Measurements from ENCODE around the gene CBX8.

DNA sequence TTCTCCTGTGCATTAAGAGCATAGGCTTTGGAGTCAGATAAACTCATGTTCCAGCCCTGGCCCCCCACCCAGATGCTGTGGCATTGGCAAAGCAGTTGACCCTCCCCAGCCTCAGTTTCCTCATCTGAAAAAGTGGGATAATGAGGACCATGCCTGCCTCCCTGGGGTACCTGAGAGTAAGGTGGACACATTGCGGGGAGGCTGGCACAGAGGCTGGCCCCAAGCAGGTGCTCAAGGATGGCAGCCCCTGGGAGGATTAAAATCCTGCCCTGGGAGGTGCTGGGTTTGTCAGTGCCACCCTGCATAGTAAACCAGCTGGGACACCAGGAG is 54.3 kb downstream of the CBX8 start:
- no peak for TF ChIP-seq CTCF (IDR thresholded peaks at IDR 0.05)
- TF ChIP-seq POLR2A (IDR thresholded peaks at IDR 0.05): no peak
